HG02610 (cell line): ENCODE data around the gene PYGB.

Source experiments
- ATAC-seq: cut with Tn5 transposase; IDR thresholded peaks from one replicate; pipeline ENCODE4 v1.9.1; 2021; ENCODE audit warnings: mild to moderate bottlenecking, moderate library complexity; ENCODE audit not compliant: unreplicated experiment

Gene PYGB

GRCh38 chr20:25215521-25215920, 32.4 kb upstream of the PYGB start:
- ATAC-seq, result no peak

- ATAC-seq, result no peak
Measured at GRCh38 chr20:25216199-25216945, 31.5 kb upstream of the PYGB start.

GRCh38 chr20:25217161-25218108, 30.4 kb upstream of the PYGB start:
- no peak for ATAC-seq

DNA sequence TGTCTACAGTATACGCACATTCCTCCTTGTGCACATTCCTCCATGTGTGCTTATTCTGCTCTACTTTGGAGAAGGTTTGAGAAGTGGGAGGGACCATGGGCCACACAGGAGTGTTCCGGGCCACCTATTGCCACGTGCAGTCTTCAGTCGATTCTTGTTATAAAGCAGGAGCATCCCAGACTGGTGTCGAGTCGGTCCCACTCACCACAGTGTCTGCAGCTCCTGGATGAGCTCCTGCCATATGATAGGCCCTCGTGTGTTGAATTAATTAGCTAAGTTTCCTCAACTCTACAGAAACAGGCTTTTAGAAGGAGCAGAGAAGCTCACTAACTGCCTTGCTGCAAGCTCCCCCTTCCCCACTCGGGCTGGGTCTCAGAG, 29.8 kb upstream of the PYGB start:
- ATAC-seq, result no peak

- ATAC-seq, result no peak
Measured at GRCh38 chr20:25218492-25218891, 29.4 kb upstream of the PYGB start.

DNA sequence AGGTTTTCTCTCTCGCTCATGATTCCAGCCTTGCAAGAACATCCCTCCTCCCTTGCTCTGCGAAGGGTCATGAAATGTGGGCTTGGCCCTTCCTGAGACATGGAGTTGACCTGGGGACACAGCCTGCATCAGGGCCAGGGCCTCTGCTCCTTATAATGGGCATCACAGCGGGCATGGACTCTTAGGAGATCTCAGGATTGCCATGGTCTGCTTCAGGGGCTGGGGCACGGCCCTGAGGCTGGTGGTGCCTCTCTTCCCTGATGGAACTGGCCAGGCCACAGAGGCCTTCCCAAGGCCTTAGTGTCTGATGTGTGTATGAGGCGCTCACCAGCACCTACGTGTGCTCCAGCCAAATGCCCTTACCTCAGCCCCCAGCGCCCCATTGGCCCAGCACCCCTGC, 28.5 kb upstream of the PYGB start:
- ATAC-seq, result no peak

DNA sequence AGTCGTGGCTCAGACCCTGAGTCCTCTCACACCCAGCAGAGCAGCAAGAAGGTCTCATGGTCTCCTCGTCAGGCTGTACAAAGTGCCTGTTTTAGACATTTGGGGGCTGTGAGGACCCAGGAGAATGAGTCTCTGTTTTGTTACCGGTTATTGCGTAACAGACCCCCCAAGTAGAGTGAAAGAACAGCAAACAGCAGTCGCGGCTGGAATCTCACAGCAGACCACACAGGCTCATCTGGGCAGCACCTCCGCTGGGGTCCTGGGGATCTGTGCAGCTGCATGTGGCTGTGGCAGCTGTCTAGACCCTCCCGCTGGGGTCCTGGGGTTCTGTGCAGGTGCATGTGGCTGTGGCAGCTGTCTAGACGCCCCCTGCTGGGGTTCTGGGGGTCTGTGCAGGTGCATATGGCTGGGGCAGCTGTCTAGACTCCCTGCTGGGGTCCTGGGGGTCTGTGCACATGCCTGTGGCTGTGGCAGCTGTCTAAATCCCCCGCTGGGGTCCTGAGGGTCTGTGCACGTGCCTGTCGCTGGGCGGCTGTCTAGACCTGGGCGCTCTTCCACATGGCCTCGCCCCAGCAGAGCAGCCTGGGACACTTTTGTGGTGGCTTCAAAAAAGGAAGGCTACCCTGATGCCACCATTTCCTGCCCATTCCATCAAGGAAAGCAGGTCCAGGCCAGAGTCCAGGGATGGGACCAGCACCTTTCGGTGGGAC, 27.7 kb upstream of the PYGB start:
- ATAC-seq, result no peak

DNA sequence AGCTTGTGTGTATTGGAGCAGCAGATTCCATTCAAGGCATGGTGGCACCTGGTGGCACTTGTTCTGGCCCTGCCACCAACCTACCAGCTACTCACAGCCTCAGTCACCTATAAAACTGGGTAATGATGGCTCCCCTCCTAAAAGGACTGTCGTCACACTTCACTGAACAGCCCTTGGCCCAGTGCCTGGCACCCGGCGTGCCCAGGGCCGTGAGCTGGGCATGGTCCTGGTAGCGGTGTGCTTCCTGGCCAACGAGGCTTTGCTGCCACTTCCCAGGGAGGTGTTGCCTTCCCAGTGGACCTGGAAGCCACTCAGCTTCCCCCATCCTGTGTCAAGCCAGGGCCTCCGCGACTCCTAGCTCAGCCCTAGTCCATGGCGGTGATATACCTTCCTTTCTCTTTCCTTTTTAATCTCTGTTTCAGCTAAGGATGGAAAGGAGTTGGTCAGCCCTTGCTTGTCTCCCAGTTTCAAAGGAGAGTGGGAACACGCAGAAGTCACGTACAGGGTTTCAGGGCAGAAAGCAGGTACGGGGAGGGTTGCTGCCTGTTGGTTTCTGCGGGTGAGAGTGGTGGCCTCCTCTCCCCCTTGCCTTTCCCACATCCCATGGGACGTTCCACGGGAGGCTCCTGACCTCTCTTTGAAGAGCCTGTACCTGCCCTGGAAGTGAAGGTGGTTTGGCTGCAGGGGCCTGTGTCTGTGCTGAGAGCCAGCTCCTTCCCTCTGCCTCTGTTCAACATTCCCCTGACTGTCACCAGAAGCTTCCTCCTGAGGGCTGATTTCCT, 26.9 kb upstream of the PYGB start:
- ATAC-seq, result no peak

GRCh38 chr20:25221592-25222460, 26.1 kb upstream of the PYGB start:
- ATAC-seq, result no peak

DNA sequence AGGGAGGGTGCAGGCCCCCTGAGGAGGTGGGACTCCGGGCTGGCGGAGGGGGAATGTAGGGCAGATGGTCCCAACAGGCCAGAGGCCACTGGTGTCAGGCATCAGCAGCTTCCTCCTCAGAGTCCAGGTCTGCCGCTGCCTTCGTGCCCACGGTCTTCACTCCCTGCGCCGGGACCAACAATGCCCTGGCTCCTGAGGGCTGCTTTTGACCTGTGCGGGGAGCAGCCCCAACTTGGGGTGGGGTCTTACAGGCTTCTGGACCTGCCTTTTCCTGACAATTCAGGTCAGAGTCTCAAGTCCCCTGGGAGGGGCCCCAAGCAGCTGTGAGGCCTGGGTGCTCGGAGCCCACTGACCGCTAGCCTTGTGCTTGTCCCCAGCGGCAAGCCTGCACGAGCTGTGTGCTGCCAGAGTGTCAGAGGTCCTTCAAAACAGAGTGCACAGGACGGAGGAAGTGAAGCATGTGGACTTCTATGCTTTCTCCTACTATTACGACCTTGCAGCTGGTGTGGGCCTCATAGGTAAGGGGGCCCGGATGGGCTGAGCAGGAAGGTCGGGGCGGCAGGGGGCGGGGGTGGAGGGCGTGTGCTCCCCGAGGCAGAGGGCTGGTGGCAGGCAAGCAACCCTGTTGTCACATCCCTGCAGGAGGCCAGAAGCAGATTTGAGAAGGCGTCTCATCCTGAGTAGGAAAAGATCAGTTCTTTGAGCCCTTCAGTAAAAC, 25.3 kb upstream of the PYGB start:
- ATAC-seq, result no peak

DNA sequence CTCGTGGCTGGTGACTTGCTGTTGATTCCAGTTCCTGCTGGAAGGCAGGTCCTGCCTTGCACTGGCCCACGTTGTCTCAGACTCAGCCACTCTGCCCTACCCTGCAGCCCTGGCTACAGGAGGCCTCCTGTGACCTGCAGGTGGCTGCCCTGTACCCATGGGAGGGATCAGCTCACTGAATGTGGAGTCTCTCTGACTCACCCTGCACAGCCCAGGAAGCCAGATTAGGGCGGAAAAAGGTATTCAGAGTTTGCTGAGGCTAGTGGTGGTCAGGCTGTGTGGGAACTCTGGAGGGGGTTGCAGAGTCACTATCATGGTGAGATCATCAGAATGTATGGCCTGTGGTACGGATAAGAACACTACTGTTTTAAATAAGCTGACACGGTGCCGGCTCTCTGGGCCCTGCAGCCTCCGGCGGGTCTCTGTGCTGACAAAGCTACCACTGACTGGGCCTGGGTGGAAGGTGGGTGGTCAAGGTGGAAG, 24.7 kb upstream of the PYGB start:
- ATAC-seq, result no peak

DNA sequence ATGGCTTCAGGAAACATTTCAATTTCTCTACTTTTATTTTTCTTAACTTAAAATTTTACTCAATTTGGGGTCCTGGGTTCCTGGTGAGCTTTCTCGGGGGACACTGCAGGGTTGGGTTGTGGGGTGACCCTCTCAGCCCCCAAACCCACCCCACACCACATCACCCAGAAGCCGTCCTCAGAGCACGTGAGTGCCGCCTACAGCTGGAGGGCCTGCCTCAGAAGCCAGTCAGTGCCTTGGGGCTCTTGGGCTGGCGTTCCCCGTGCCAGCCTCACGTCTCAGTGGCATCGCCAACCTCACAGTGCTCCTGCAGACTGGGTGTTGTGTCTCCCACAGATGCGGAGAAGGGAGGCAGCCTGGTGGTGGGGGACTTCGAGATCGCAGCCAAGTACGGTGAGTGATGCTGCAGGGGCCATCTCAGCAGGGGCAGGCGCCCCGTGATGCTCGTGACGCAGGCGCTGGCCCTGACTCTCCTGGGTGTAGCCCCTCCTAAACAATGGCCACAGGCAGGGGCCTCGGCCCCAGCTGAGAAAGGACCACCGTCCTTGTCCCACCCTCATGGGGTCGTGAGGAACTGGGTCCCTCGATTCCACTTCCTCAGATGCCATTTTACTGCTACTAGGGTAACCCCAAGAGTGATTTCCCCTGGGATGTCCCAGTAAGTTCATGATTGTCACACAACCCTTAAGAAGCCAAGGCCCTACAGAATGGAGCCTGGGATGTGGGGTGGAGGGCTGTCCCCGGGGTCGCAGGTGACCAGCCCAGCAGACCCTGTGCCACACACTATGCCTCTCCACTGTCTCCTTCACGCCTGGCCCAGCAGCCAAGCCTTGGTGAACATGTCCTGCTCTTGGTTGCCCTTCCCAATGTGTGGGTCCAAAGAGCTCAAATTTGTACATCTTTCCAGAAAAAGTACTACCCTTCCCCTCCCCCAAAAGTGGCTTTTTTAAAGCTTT, 23.8 kb upstream of the PYGB start:
- no peak for ATAC-seq

GRCh38 chr20:25224941-25225340, 22.9 kb upstream of the PYGB start:
- ATAC-seq, result no peak

DNA sequence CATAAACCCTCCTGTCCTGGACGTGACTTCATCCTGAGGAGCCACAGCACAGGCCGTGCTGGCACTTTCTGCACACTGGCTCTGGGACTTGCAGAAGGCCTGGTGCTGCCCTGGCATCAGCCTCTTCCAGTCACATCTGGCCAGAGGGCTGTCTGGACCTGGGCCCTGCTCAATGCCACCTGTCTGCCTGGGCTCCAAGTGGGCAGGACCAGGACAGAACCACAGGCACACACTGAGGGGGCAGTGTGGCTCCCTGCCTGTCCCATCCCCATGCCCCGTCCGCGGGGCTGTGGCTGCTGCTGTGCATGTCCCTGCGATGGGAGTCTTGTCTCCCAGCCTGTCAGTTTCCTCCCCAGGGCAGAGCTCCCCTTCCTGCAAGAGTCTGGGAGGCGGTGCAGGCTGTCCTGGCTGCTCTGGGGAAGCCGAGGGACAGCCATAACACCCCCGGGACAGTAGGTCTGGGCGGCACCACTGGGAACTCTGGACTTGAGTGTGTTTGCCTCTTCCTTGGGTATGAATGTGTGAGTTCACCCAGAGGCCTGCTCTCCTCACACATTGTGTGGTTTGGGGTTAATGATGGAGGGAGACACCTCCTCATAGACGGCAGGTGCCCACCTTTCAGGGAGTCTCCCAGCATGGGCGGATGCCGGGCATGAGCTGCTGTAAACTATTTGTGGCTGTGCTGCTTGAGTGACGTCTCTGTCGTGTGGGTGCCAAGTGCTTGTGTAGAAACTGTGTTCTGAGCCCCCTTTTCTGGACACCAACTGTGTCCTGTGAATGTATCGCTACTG, 22.0 kb upstream of the PYGB start:
- no peak for ATAC-seq

- ATAC-seq, result no peak
Measured at GRCh38 chr20:25226433-25227316, 21.2 kb upstream of the PYGB start.

DNA sequence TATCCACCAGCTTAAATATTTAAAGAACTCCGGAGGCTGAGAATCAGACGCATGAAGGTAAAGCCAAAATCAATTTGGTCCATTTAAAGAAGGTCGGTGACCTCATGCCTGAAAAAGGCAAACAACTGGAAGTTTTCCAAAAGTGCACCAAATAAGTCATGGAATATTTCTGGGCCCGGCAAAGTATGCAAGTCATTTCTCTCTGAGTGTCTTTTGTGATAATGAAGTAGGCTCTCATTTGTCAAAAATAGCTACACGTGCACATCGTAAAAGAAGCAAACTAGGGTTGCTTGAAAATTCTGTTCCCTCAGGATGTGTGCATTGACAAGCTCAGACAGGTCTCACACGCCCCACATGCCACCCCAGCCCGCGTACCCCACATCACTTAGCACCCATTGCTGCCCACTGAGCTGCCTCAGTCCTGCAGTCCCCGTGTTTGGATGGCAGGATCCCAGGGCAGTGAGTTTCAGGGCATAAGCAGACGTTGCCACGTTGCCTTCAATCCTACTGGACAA, 20.5 kb upstream of the PYGB start:
- ATAC-seq, result no peak
